ENCODE results near the gene CLEC12A.

GRCh38 chr12:9932270-9932669 lies 38.9 kb upstream of the CLEC12A start, which contains the start of gene CLEC2A:
- TF ChIP-seq POLR2A (IDR thresholded peaks at IDR 0.05; ENCODE audit: low read length) (no peak), GATA1 (IDR thresholded peaks at IDR 0.05; ENCODE audit: low read depth, low read length) (no peak)

Data from erythroblast (primary cell).